Activated CD8-positive, alpha-beta T cell treated with anti-CD3 and anti-CD28 coated beads for 36 hours (primary cell): ENCODE measurements around the gene SCCPDH. TPM values are rescaled to one million over a fixed set of nuclear protein-coding genes. Genes with fewer than 3 reads are reported as not detected.

Experiments used
- ATAC-seq: fragments of 200-7000 bp; cut with Tn5 transposase; one replicate; pipeline ENCODE4 v1.10.0; 2021; ENCODE audit warnings: mild to moderate bottlenecking, moderate library complexity
- CTCF ChIA-PET: fragments of 350-600 bp; sonication (Branson Sonifier 250); formaldehyde crosslinking; loops from one replicate; lab custom pipeline; 2021; ENCODE audit warnings: antibody characterized with exemption; lab: Charles Lee
- POLR2A ChIA-PET: fragments of 350-600 bp; sonication (Branson Sonifier 250); formaldehyde crosslinking; loops from one replicate; lab custom pipeline; 2021; ENCODE audit warnings: antibody characterized with exemption; lab: Charles Lee
- DNase-seq: peaks from one replicate; pipeline ENCODE4 v3.0.0-alpha.2; 2020
- H3K27ac Mint-ChIP-seq: one replicate; pipeline ENCODE4 v1.8.0; 2021; ENCODE audit warnings: mild to moderate bottlenecking, mixed read lengths
- H3K27me3 Mint-ChIP-seq: one replicate; pipeline ENCODE4 v1.8.0; 2021; ENCODE audit warnings: mixed read lengths
- H3K36me3 Mint-ChIP-seq: one replicate; pipeline ENCODE4 v1.8.0; 2021; ENCODE audit warnings: low read depth, mixed read lengths
- H3K4me1 Mint-ChIP-seq: one replicate; pipeline ENCODE4 v1.8.0; 2021; ENCODE audit warnings: low read depth, mixed read lengths
- H3K4me3 Mint-ChIP-seq: one replicate; pipeline ENCODE4 v1.8.0; 2021; ENCODE audit warnings: mild to moderate bottlenecking, moderate library complexity, mixed read lengths
- H3K9me3 Mint-ChIP-seq: one replicate; pipeline ENCODE4 v1.8.0; 2021; ENCODE audit warnings: mixed read lengths
- CTCF ChIP-seq: fragments of 200-600 bp; IDR thresholded peaks from one replicate; pipeline ENCODE4 v1.8.0; 2022; ENCODE audit warnings: antibody characterized with exemption, mild to moderate bottlenecking
- intact Hi-C: fragments of 100-400 bp; cut with micrococcal nuclease; formaldehyde crosslinking; loops from one replicate; pipeline ENCODE4 v1.10.0; 2022
- total RNA-seq, 2 experiments: library from RNA; stranded (reverse); gene quantifications; one replicate each; pipeline ENCODE4 v1.2.3, GENCODE V29; 2021

SCCPDH gene
- total RNA-seq, 2 experiments from 2014 or later: 39.4 to 41.7 TPM

- CTCF ChIA-PET: interaction anchor here (1.3 kb wide), 1 partner anchor 33 kb away, joined by 3 read pairs; no protein-coding TSS in a partner anchor
- TF ChIP-seq CTCF: no peak
These were observed 1.5 kb upstream of the SCCPDH start for GRCh38 chr1:246722720-246723119.

GRCh38 chr1:246724731-246725095, 504 bp downstream of the SCCPDH start:
- ATAC-seq (peak; percentile 8), DNase-seq (peak; percentile 31)
- Mint-ChIP-seq H3K9me3 (peaks cover 20% of the 10 kb centered on the region), H3K4me3 (peak overlapping the region; percentile 87), H3K36me3 (peaks cover 35% of the 10 kb centered on the region), H3K27ac (peak overlapping the region; percentile 73), H3K27me3 (no peaks in the 10 kb centered on the region), H3K4me1 (peaks cover 13% of the 10 kb centered on the region)
- TF ChIP-seq CTCF: no peak
- CTCF ChIA-PET: no interaction called here
- POLR2A ChIA-PET: interaction anchor here (0.8 to 2.2 kb wide), 5 partner anchors 13 to 218 kb away, joined by 3 to 13 read pairs (median 3); no protein-coding TSS in a partner anchor
- intact Hi-C loops: no loop called here

More at GRCh38 chr1:246722720-246723119, 1.5 kb upstream of the SCCPDH start:
- H3K4me1 Mint-ChIP-seq: peaks cover 13% of the 10 kb centered on the region
- H3K27me3 Mint-ChIP-seq: no peaks in the 10 kb centered on the region
- ATAC-seq (no peak), DNase-seq (no peak)
- POLR2A ChIA-PET: interaction anchor here (1.1 to 2.2 kb wide), 2 partner anchors 11 to 608 kb away, joined by 3 to 13 read pairs; no protein-coding TSS in a partner anchor
- no peak overlapping the region for H3K27ac Mint-ChIP-seq
- intact Hi-C loops: no loop called here
- H3K9me3 Mint-ChIP-seq: peaks cover 9% of the 10 kb centered on the region
- peaks cover 17% of the 10 kb centered on the region for H3K36me3 Mint-ChIP-seq
- H3K4me3 Mint-ChIP-seq: peak overlapping the region; percentile 87

GRCh38 chr1:246725191-246725590, 982 bp downstream of the SCCPDH start:
- H3K36me3 Mint-ChIP-seq: peaks cover 40% of the 10 kb centered on the region
- TF ChIP-seq CTCF: no peak
- ChIA-PET POLR2A (interaction anchor here (0.9 to 1.3 kb wide), 3 partner anchors 18 to 219 kb away, joined by 3 read pairs; no protein-coding TSS in a partner anchor), CTCF (no interaction called here)
- H3K4me3 Mint-ChIP-seq: peak overlapping the region; percentile 87
- DNase-seq (no peak), ATAC-seq (no peak)
- H3K27ac Mint-ChIP-seq: peak overlapping the region; percentile 73
- H3K4me1 Mint-ChIP-seq: peaks cover 13% of the 10 kb centered on the region
- intact Hi-C loops: no loop called here
- H3K9me3 Mint-ChIP-seq: peaks cover 20% of the 10 kb centered on the region
- no peaks in the 10 kb centered on the region for H3K27me3 Mint-ChIP-seq

GRCh38 chr1:246726255-246726679, 2.1 kb downstream of the SCCPDH start:
- ChIA-PET CTCF (no interaction called here), POLR2A (interaction anchor here (0.6 kb wide), 1 partner anchor 154 kb away, joined by 3 read pairs; no protein-coding TSS in a partner anchor)
- H3K36me3 Mint-ChIP-seq: peaks cover 51% of the 10 kb centered on the region
- peaks cover 13% of the 10 kb centered on the region for H3K4me1 Mint-ChIP-seq
- H3K27me3 Mint-ChIP-seq: no peaks in the 10 kb centered on the region
- H3K4me3 Mint-ChIP-seq: peak overlapping the region; percentile 87
- peaks cover 16% of the 10 kb centered on the region for H3K9me3 Mint-ChIP-seq
- intact Hi-C loops: no loop called here
- no peak for DNase-seq
- ATAC-seq: no peak
- TF ChIP-seq CTCF: no peak
- no peak overlapping the region for H3K27ac Mint-ChIP-seq

GRCh38 chr1:246726881-246727280, 2.7 kb downstream of the SCCPDH start:
- POLR2A ChIA-PET: no interaction called here
- H3K36me3 Mint-ChIP-seq: peaks cover 57% of the 10 kb centered on the region
- H3K27me3 Mint-ChIP-seq: no peaks in the 10 kb centered on the region
- H3K4me3 Mint-ChIP-seq: no peak overlapping the region
- no peak overlapping the region for H3K27ac Mint-ChIP-seq
- intact Hi-C loops: no loop called here
- peaks cover 19% of the 10 kb centered on the region for H3K9me3 Mint-ChIP-seq
- TF ChIP-seq CTCF: no peak
- no peak for ATAC-seq
- peaks cover 13% of the 10 kb centered on the region for H3K4me1 Mint-ChIP-seq
- no peak for DNase-seq
- CTCF ChIA-PET: no interaction called here
